GM23248 (cell line): ENCODE results near the gene MYO15A.

Experiments
- EZH2 ChIP-seq: fragments of 200-600 bp; sonication (generic); IDR thresholded peaks from 2 replicates; pipeline ENCODE4 v1.6.1; 2018; ENCODE audit warnings: antibody characterized with exemption, mild to moderate bottlenecking; ENCODE audit not compliant: insufficient read depth, poor library complexity, severe bottlenecking
- EZH2phosphoT487 ChIP-seq: fragments of 200-600 bp; sonication (generic); IDR thresholded peaks from 2 replicates; pipeline ENCODE4 v1.6.1; 2018; ENCODE audit warnings: antibody characterized with exemption, moderate library complexity, mild to moderate bottlenecking, low read depth; ENCODE audit not compliant: insufficient read depth

DNA sequence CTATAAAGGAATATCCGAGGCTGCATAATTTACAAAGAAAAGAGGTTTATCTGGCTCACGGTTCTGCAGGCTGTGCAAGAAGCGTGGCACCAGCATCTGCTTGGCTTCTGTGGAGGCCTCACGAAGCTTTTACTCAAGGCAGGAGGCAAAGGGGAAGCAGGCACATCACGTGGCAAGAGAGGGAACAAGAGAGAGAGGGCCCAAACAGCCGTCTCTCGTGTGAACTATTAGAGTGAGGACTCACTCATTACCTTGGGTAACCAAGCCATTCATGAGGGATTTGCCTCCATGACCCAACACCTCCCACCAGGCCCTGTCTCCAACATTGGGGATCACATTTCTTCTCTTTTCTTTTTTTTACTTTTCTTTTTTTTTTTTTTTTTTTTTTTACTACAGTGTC lies 67.6 kb downstream of the MYO15A start:
- no peak for TF ChIP-seq EZH2
- no peak for TF ChIP-seq EZH2phosphoT487
